K562 (cell line): ENCODE measurements around the gene PLS1. TPM values are rescaled to one million over a fixed set of nuclear protein-coding genes. Genes with fewer than 3 reads are reported as not detected.

Experiments used
- BACH1 ChIP-seq: fragments of 200-800 bp; sonication (Bioruptor generic); IDR thresholded peaks from 2 replicates; pipeline ENCODE4 v1.6.1; 2016; ENCODE audit warnings: missing genetic modification characterization, missing compliant biosample characterization
- BRCA1 ChIP-seq, 2 experiments: fragments of 450-650 bp in 1 of 2; sonication (generic) in 1 of 2; formaldehyde crosslinking in 1 of 2; IDR thresholded peaks; 2 replicates each; pipeline versions ENCODE4 v1.5.0 to v1.6.1; 2017 to 2020; ENCODE audit warnings: mild to moderate bottlenecking in 1 of 2, missing genetic modification reagents in 1 of 2
- BRD9 ChIP-seq: fragments of 450-650 bp; IDR thresholded peaks from 2 replicates; pipeline ENCODE4 v1.6.1; 2018; ENCODE audit warnings: low read depth; ENCODE audit not compliant: partially characterized antibody
- CBFA2T3 ChIP-seq: fragments of 450-650 bp; IDR thresholded peaks from 2 replicates; pipeline ENCODE4 v1.6.1; 2017
- CREB3 ChIP-seq: fragments of 450-650 bp; conservative IDR thresholded peaks from 2 replicates; pipeline ENCODE4 v1.6.1; 2016; ENCODE audit warnings: missing genetic modification characterization, low read depth, mild to moderate bottlenecking, missing compliant biosample characterization, moderate library complexity
- DMBX1 ChIP-seq: fragments of 250-450 bp; sonication (Bioruptor Pico); IDR thresholded peaks from 2 replicates; pipeline ENCODE4 v1.8.0; 2022; ENCODE audit warnings: inconsistent platforms, mild to moderate bottlenecking, moderate library complexity, borderline replicate concordance
- E2F6 ChIP-seq, 2 experiments: IDR thresholded peaks; 2 replicates each; pipeline ENCODE4 v1.6.1; 2011; ENCODE audit warnings: borderline replicate concordance in 1 of 2, control low read depth in 1 of 2, low read depth in 1 of 2, low read length in 1 of 2, mild to moderate bottlenecking in 1 of 2, mixed read lengths in 1 of 2, moderate library complexity in 1 of 2; ENCODE audit not compliant: insufficient read depth in 1 of 2, insufficient read length in 1 of 2, poor library complexity in 1 of 2, severe bottlenecking in 1 of 2; ENCODE audit errors: extremely low read depth in 1 of 2
- EP400 ChIP-seq: fragments of 450-650 bp; IDR thresholded peaks from 2 replicates; pipeline ENCODE4 v1.6.1; 2017; ENCODE audit warnings: antibody characterized with exemption, mild to moderate bottlenecking, moderate library complexity
- FIP1L1 ChIP-seq: fragments of 200-400 bp; formaldehyde crosslinking; IDR thresholded peaks from 2 replicates; pipeline ENCODE4 v1.6.1; 2018; ENCODE audit warnings: mild to moderate bottlenecking, low read depth, low read length; ENCODE audit not compliant: poor library complexity, severe bottlenecking
- HIVEP1 ChIP-seq: fragments of 250-450 bp; sonication (Bioruptor Pico); IDR thresholded peaks from 2 replicates; pipeline ENCODE4 v1.4.0; 2020; ENCODE audit warnings: mild to moderate bottlenecking
- MXI1 ChIP-seq: IDR thresholded peaks from 2 replicates; pipeline ENCODE4 v1.6.1; 2011; ENCODE audit warnings: low read depth, mild to moderate bottlenecking, improper control_type of control experiment, low read length
- NFRKB ChIP-seq: fragments of 450-650 bp; IDR thresholded peaks from 2 replicates; pipeline ENCODE4 v1.6.1; 2016; ENCODE audit warnings: low read depth
- PBX2 ChIP-seq, 2 experiments: IDR thresholded peaks in 1 of 2; conservative IDR thresholded peaks in 1 of 2; 2 replicates each; pipeline ENCODE4 v1.6.1; 2016; ENCODE audit warnings: low read depth in 2 of 2, mild to moderate bottlenecking in 1 of 2, missing compliant biosample characterization in 1 of 2, missing genetic modification characterization in 1 of 2, moderate library complexity in 1 of 2
- PHB2 ChIP-seq: fragments of 450-650 bp; IDR thresholded peaks from 2 replicates; pipeline ENCODE4 v1.6.1; 2017; ENCODE audit warnings: low read depth
- PTRF ChIP-seq: fragments of 450-650 bp; IDR thresholded peaks from 2 replicates; pipeline ENCODE4 v1.6.1; 2016; ENCODE audit warnings: mild to moderate bottlenecking, missing genetic modification characterization, missing compliant biosample characterization
- RBM39 ChIP-seq: fragments of 200-400 bp; formaldehyde crosslinking; optimal IDR thresholded peaks from 2 replicates; pipeline ENCODE3; 2018; ENCODE audit warnings: low read depth, low read length
- SIX5 ChIP-seq, 2 experiments: IDR thresholded peaks; 2 replicates each; pipeline ENCODE4 v1.6.1; 2011; ENCODE audit warnings: low read length in 2 of 2, borderline replicate concordance in 1 of 2, low read depth in 1 of 2, mild to moderate bottlenecking in 1 of 2, moderate library complexity in 1 of 2; ENCODE audit not compliant: insufficient read depth in 1 of 2
- SRSF7 ChIP-seq: fragments of 200-400 bp; formaldehyde crosslinking; optimal IDR thresholded peaks from 2 replicates; pipeline ENCODE3; 2017; ENCODE audit warnings: mild to moderate bottlenecking, low read depth, low read length
- polyA plus RNA-seq, 8 experiments: library from polyadenylated mRNA; depleted of rRNA in 4 of 8; stranded (reverse) in 5 of 8; unstranded in 3 of 8; fragments of >200 nt; fragmentation: Nextera tagmentation in 2 of 8; fragmentation: Illumina TruSeq in 1 of 8; extraction: Ambion mirVana in 2 of 8; extraction: Trizol in 1 of 8; gene quantifications; 2 replicates each; pipeline versions ENCODE4 v1.2.1 to v1.2.3, GENCODE V29; 2011 to 2014; ENCODE audit warnings: inconsistent platforms in 1 of 8, missing spikeins in 1 of 8
- total RNA-seq, 7 experiments: library from RNA; depleted of rRNA in 6 of 7; stranded (reverse); fragments of >200 nt in 6 of 7; fragmentation: Illumina TruSeq in 2 of 7; extraction: Trizol in 2 of 7; gene quantifications; 2 replicates each; pipeline versions ENCODE4 v1.2.1 to v1.2.3, GENCODE V29; 2011 to 2021; ENCODE audit warnings: low replicate concordance in 1 of 7
- TF ChIP-seq, protein P1 (sequence below): sonication (generic); formaldehyde crosslinking; IDR thresholded peaks from 2 replicates; pipeline ENCODE4 v1.8.0; 2022; ENCODE audit warnings: missing genetic modification reagents, mild to moderate bottlenecking, moderate library complexity, borderline replicate concordance
- TF ChIP-seq, protein P2 (sequence below): IDR thresholded peaks from 2 replicates; pipeline ENCODE4 v1.6.1; 2011; ENCODE audit not compliant: insufficient read length; ENCODE audit errors: extremely low read depth
- TF ChIP-seq, protein P3 (sequence below): fragments of 250-450 bp; sonication (Bioruptor Pico); IDR thresholded peaks from 2 replicates; pipeline ENCODE4 v1.9.0; 2021; ENCODE audit warnings: mild to moderate bottlenecking

Gene PLS1
- total and polyA plus RNA-seq, 9 of the 15 experiments (the other 6 are each of a cell fraction or from before 2014, with no cell fraction given), result 6.1 to 21.3 (median 13.0) TPM

- TF ChIP-seq BRCA1 (IDR thresholded peaks at IDR 0.05), result no peak
- TF ChIP-seq BRCA1 (CRISPR knock-in tag; IDR thresholded peaks at IDR 0.05), result no peak
- TF ChIP-seq PHB2, result no peak
- no peak for TF ChIP-seq SIX5 (IDR thresholded peaks at IDR 0.05; ENCODE audit: borderline replicate concordance in 1 of 2, insufficient read depth in 1 of 2, low read depth in 1 of 2, low read length in 2 of 2)
- TF ChIP-seq, protein P1, sequence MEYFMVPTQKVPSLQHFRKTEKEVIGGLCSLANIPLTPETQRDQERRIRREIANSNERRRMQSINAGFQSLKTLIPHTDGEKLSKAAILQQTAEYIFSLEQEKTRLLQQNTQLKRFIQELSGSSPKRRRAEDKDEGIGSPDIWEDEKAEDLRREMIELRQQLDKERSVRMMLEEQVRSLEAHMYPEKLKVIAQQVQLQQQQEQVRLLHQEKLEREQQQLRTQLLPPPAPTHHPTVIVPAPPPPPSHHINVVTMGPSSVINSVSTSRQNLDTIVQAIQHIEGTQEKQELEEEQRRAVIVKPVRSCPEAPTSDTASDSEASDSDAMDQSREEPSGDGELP (CRISPR knock-in tag), result no peak
- TF ChIP-seq BRD9, result no peak
- no peak for TF ChIP-seq FIP1L1
- TF ChIP-seq SRSF7, result no peak
- no peak for TF ChIP-seq CREB3 (tag)
- TF ChIP-seq NFRKB, result no peak
- no peak for TF ChIP-seq PBX2 (CRISPR knock-in tag; IDR thresholded peaks at IDR 0.05; ENCODE audit: low read depth)
- TF ChIP-seq PBX2 (tag; conservative IDR thresholded peaks at IDR 0.05; ENCODE audit: low read depth), result 0 out of 2 replicates have a peak, but pooled peaks have one; percentile 25
- TF ChIP-seq EP400, result no peak
- no peak for TF ChIP-seq RBM39
- TF ChIP-seq BACH1 (tag), result no peak
- no peak for TF ChIP-seq MXI1
- TF ChIP-seq E2F6 (IDR thresholded peaks at IDR 0.05; ENCODE audit: borderline replicate concordance in 1 of 2, extremely low read depth in 1 of 2, insufficient read depth in 1 of 2, insufficient read length in 1 of 2, low read depth in 1 of 2, low read length in 1 of 2, poor library complexity in 1 of 2, severe bottlenecking in 1 of 2), result no peak
- TF ChIP-seq CBFA2T3, result peak; percentile 25; the same call in 1 of the 2 replicates
- TF ChIP-seq, protein P2, sequence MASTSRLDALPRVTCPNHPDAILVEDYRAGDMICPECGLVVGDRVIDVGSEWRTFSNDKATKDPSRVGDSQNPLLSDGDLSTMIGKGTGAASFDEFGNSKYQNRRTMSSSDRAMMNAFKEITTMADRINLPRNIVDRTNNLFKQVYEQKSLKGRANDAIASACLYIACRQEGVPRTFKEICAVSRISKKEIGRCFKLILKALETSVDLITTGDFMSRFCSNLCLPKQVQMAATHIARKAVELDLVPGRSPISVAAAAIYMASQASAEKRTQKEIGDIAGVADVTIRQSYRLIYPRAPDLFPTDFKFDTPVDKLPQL, result no peak
- no peak for TF ChIP-seq DMBX1 (CRISPR knock-in tag)
- TF ChIP-seq, protein P3, sequence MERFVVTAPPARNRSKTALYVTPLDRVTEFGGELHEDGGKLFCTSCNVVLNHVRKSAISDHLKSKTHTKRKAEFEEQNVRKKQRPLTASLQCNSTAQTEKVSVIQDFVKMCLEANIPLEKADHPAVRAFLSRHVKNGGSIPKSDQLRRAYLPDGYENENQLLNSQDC (CRISPR knock-in tag), result no peak
- no peak for TF ChIP-seq HIVEP1 (CRISPR knock-in tag)
- no peak for TF ChIP-seq PTRF (tag)
These were observed 21.5 kb upstream of the PLS1 start (continued) for GRCh38 chr3:142574665-142575064.
